Loucy (cell line): ENCODE data around the gene ZNF524.

Experiments
- H2AFZ ChIP-seq: fragments of 200-600 bp; sonication (generic); 2 replicates; pipeline ENCODE4 v1.6.0; 2016; ENCODE audit warnings: antibody characterized with exemption, mild to moderate bottlenecking, low read length, moderate library complexity
- H3F3A ChIP-seq: fragments of 200-600 bp; 2 replicates; pipeline ENCODE4 v1.6.0; 2016; ENCODE audit warnings: antibody characterized with exemption, low read depth, mild to moderate bottlenecking
- H3K27me3 ChIP-seq: fragments of 200-600 bp; sonication (generic); 2 replicates; pipeline ENCODE4 v1.6.1; 2014; ENCODE audit warnings: low read length, mild to moderate bottlenecking; ENCODE audit not compliant: insufficient read depth, poor library complexity, severe bottlenecking
- H3K36me3 ChIP-seq: fragments of 200-600 bp; sonication (generic); 2 replicates; pipeline ENCODE4 v1.6.1; 2016; ENCODE audit warnings: low read length; ENCODE audit not compliant: insufficient read depth
- H3K4me1 ChIP-seq: fragments of 200-600 bp; sonication (generic); 2 replicates; pipeline ENCODE4 v1.5.1; 2014; ENCODE audit warnings: low read length, mild to moderate bottlenecking; ENCODE audit not compliant: insufficient read depth, poor library complexity, severe bottlenecking
- H3K4me2 ChIP-seq: fragments of 200-600 bp; sonication (generic); 2 replicates; pipeline ENCODE4 v1.6.0; 2014; ENCODE audit warnings: antibody characterized with exemption, low read length, low read depth, mild to moderate bottlenecking; ENCODE audit not compliant: poor library complexity, severe bottlenecking
- H3K4me3 ChIP-seq: fragments of 200-600 bp; sonication (generic); 2 replicates; pipeline ENCODE4 v1.5.1; 2014; ENCODE audit warnings: low read length, mild to moderate bottlenecking, mixed read lengths; ENCODE audit not compliant: poor library complexity, severe bottlenecking
- H3K79me2 ChIP-seq: fragments of 200-600 bp; sonication (generic); 2 replicates; pipeline ENCODE4 v1.6.1; 2014; ENCODE audit warnings: low read length; ENCODE audit not compliant: insufficient read depth
- H3K9ac ChIP-seq: fragments of 200-600 bp; sonication (generic); 2 replicates; pipeline ENCODE4 v1.6.0; 2014; ENCODE audit warnings: mild to moderate bottlenecking, low read depth, low read length, moderate library complexity; ENCODE audit not compliant: poor library complexity, severe bottlenecking
- H3K9me2 ChIP-seq: fragments of 200-600 bp; sonication (generic); replicated peaks from 2 replicates; pipeline ENCODE4 v1.6.1; 2016; ENCODE audit warnings: low read depth, low read length, mixed read lengths
- H3K9me3 ChIP-seq: fragments of 200-600 bp; sonication (generic); 2 replicates; pipeline ENCODE4 v1.6.1; 2014; ENCODE audit warnings: mild to moderate bottlenecking, antibody characterized with exemption, low read length, low read depth; ENCODE audit not compliant: insufficient read depth
- H4K20me1 ChIP-seq: fragments of 200-600 bp; sonication (generic); 2 replicates; pipeline ENCODE4 v1.6.0; 2014; ENCODE audit warnings: antibody characterized with exemption, low read length, mild to moderate bottlenecking; ENCODE audit not compliant: insufficient read depth, poor library complexity, severe bottlenecking
- CTCF ChIP-seq: fragments of 200-600 bp; sonication (generic); conservative IDR thresholded peaks from 2 replicates; pipeline ENCODE4 v1.5.1; 2014; ENCODE audit warnings: mild to moderate bottlenecking, antibody characterized with exemption, low read length
- EZH2phosphoT487 ChIP-seq: fragments of 200-600 bp; IDR thresholded peaks from 2 replicates; pipeline ENCODE4 v1.6.1; 2018; ENCODE audit warnings: antibody characterized with exemption, mild to moderate bottlenecking, moderate library complexity, borderline replicate concordance

ZNF524 gene

GRCh38 chr19:55606471-55606787, 6.3 kb downstream of the ZNF524 start:
- TF ChIP-seq CTCF, result no peak; the same call in 1 of the 2 replicates
- no peak for TF ChIP-seq EZH2phosphoT487
- Histone ChIP-seq H3F3A (peaks cover 10% of the 10 kb centered on the region), H3K9me3 (no peaks in the 10 kb centered on the region), H3K79me2 (peaks cover 55% of the 10 kb centered on the region), H3K4me2 (peak overlapping the region; percentile 100), H3K36me3 (no peaks in the 10 kb centered on the region), H2AFZ (no peak overlapping the region), H3K9ac (peak overlapping the region; percentile 99), H3K27me3 (no peaks in the 10 kb centered on the region), H3K9me2 (no peaks in the 10 kb centered on the region), H3K4me3 (peak overlapping the region; percentile 98), H4K20me1 (peaks cover 23% of the 10 kb centered on the region), H3K4me1 (peaks cover 30% of the 10 kb centered on the region)

GRCh38 chr19:55606817-55607216, 6.7 kb downstream of the ZNF524 start:
- Histone ChIP-seq H2AFZ (no peak overlapping the region), H4K20me1 (peaks cover 27% of the 10 kb centered on the region), H3K36me3 (no peaks in the 10 kb centered on the region), H3K9me3 (no peaks in the 10 kb centered on the region), H3K9ac (peak overlapping the region; percentile 99), H3K27me3 (no peaks in the 10 kb centered on the region), H3F3A (peaks cover 10% of the 10 kb centered on the region), H3K4me3 (peak overlapping the region; percentile 98), H3K4me2 (peak overlapping the region; percentile 100), H3K79me2 (peaks cover 55% of the 10 kb centered on the region), H3K4me1 (peaks cover 26% of the 10 kb centered on the region), H3K9me2 (no peaks in the 10 kb centered on the region)
- TF ChIP-seq EZH2phosphoT487 (no peak), CTCF (no peak)

- H4K20me1 ChIP-seq, result peaks cover 32% of the 10 kb centered on the region
- no peaks in the 10 kb centered on the region for H3K9me2 ChIP-seq
- H3K36me3 ChIP-seq, result no peaks in the 10 kb centered on the region
- no peak overlapping the region for H3K4me2 ChIP-seq
- peaks cover 10% of the 10 kb centered on the region for H3F3A ChIP-seq
- H3K9ac ChIP-seq, result no peak overlapping the region
- H3K9me3 ChIP-seq, result no peaks in the 10 kb centered on the region
- no peak overlapping the region for H3K4me3 ChIP-seq
- no peaks in the 10 kb centered on the region for H3K27me3 ChIP-seq
- H2AFZ ChIP-seq, result no peak overlapping the region
- peaks cover 60% of the 10 kb centered on the region for H3K79me2 ChIP-seq
- TF ChIP-seq CTCF (no peak), EZH2phosphoT487 (no peak)
- peaks cover 23% of the 10 kb centered on the region for H3K4me1 ChIP-seq
Measured at GRCh38 chr19:55609326-55609725, 9.2 kb downstream of the ZNF524 start.
